NCI-H345 treated with DMSO at 0.1 percent for 48 hours (cell line): ENCODE data around the gene TWIST1.

Source experiments
- DNase-seq: peaks from one replicate; lab custom pipeline; 2025; ENCODE audit not compliant: unreplicated experiment; lab: John Stamatoyannopoulos, UW

TWIST1 gene

DNA sequence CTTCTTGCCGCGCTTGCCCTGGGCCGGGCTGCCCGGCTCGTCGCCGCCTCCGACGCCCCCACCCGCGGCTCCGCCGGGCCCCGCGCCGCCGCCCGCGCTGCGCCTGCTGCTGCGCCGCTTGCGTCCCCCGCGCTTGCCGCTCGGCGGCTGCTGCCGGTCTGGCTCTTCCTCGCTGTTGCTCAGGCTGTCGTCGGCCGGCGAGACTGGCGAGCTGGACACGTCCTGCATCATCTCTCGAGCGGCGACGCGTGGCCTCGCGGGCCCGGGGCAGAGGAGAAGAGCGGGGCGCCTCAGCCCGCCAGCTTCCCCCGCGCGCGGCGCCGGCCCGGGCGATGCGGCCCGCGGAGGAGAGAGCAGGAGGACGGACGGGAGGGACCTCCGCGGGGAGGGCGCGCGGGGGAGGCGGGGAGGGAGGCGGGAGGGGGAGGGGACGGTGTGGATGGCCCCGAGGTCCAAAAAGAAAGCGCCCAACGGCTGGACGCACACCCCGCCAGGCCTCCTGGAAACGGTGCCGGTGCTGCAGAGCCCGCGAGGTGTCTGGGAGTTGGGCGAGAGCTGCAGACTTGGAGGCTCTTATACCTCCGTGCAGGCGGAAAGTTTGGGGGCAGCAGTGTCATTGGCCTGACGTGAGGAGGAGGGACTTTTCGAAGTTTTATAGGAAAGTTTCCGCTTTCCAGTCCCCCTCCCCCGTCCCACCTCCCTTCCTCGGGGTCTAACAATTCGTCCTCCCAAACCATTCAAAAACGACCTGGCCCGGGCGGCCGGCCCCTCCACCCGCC is at the start of gene TWIST1:
Gene TWIST1, minus strand, starts transcription at position 546 of the 779 bp plus-strand sequence. Its CDS starts 315 bp downstream, at position 231.
- peak; percentile 51 for DNase-seq

- no peak for DNase-seq
Observed at GRCh38 chr7:19161671-19162070, 44.2 kb upstream of the TWIST1 start.

DNA sequence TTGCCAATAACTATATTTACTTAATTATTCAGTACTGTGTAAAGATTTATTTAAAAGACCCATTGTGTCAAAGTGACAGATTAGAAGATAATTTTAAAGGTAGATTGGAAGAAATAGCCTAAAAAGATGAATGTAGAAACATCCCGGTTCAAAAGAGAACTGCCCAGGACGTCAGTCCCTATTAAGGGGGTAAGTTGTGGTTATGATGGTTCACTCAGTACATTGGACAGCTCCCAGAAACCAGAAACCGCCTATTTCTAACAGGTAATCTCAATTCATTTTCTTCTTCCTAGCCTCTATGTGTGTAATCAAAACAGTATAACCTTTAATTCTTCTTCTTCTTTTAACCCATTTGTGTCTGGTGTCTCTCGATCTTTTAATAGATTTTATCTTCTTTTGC is 29.3 kb upstream of the TWIST1 start:
- no peak for DNase-seq

DNA sequence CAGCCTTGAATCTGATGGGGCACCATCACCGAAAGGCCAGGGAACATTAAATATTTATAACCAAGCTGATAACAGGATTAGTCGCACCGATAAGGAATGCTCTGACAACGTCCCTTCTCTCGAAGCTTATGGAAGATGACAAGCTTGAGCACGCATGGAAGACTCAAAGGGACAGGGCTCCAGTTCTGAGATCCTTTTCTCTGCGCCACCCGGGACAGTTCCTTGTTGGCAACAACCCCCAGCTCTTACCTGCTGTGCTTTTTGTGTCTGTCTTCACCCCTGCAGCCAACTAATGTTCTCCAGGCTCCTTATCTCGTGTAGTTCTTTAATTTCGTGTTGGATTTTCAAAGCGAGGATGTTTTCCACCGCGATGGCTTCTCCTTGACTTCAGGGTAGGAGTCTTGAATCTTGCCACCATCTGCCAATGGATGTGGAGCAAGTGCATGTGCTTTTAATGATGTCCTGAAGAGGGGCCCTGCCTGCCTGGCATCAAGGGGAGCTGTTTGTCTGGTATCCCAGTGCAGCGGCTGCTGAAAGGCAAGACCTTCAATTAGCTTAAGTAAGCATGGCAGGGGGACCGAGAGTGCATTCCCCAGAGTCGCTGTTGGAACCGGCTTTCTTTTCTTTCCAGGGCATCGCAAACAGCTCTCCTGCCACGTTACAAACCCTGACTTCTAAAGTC is 28.1 kb upstream of the TWIST1 start:
- DNase-seq, result peak; percentile 50

DNA sequence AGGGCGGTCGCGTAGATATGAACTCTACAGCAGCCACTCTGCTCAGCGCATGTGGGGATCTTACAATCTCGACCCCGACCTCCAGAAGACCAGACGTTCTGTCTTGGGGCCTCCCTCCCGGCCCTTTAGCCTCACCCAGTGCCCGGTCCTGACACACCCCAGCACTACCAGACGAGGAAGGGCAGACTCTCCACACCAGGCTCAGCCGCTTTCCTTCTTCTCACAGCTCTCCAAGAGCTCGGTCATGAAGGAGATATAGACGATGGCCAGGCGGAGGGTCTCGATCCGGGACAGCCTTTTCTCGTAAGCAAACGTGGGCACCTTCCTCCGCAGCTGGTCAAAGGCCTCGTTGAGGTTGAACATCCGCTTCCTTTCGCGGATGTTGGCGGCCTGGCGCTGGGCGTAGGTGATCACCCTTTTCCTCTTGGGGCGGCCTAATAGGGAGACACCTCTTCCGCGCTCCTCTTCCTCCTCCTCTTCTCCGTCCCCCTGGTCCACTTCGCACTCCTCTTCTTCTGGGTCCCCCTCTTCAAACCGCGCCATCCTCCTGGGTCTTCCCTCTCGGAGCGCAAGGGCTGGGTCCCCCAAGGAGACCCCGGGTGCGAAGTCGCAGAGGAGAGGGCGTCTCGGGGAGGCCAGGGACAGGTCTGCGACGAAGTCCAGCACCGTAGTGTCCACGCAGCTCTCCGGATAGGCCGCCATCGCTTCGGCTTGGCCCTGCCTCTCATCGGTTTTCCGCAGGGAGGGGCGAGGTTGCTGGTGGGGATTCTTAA is 27.4 kb upstream of the TWIST1 start, which contains the start of gene FERD3L:
Gene FERD3L, minus strand, starts transcription at position 761 of the 773 bp plus-strand sequence. Its CDS starts 59 bp downstream, at position 702.
- DNase-seq, result no peak

- no peak for DNase-seq
Observed at GRCh38 chr7:19143881-19144574, 26.6 kb upstream of the TWIST1 start.

DNA sequence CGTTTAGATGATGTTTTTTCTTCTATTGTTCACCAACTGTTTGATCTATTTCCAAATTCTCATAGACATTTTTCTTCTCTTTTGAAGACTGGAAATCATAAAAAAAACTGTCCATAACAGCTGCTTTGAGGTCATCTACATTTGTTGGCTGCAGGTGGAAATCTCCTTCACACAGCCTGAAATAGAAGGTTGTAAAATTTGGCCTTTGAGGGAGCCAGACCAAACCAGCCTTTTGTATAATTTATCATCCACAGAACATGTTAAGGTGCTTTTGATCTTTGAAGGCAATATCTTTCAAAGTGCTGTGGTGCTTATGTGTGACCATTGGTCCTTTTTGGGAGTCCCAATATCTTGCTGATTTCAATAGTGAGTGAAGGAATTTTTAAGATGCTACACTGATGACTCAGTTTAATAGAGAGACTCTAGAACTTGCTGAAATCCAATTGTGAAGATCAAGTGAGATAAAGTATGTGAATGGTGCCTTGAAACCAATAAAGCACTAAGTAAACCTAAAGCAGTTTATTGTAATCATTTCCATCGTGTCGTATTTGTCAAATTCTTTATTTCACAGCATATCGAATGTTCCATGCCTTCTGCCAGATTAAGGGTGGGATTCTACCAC is 22.4 kb upstream of the TWIST1 start:
- no peak for DNase-seq

DNA sequence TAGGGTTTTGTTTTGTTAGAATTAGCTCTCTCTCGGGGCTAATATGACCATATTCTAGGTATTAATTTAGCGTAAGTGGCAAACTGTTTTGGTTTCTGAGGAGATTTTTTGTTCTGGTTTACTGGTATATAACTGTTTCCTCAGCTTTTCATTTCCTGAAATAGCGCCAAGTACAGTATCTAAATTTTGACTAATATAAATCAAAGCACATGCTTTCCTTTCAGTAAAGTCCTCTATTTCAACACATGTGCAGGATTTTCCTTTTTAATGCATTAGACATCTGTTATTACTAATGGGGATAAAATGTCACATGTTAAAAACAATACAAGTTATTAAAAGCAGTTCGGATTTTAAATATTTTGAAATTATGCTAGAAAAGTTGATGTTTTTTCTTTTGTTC is 16.4 kb upstream of the TWIST1 start:
- no peak for DNase-seq

DNA sequence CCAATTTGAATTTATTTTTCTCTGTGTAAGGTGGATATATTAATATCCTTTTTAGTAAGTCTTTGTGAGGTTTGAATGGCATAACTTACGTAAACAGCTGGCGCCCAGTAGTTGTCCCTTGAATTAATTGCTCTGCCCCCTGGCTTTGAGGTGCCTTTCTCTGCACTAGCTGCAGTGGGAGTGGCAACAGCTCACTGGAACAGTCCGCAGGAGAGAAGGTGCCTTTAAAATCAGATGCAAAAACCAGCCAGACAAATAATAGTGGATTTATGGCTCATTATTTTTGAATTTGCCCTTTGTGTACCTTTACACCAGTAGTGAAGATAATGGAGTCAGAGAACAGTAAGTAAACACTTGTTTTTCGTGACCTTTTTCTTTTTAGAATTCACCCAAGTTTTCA is 16.0 kb upstream of the TWIST1 start:
- DNase-seq, result no peak

DNA sequence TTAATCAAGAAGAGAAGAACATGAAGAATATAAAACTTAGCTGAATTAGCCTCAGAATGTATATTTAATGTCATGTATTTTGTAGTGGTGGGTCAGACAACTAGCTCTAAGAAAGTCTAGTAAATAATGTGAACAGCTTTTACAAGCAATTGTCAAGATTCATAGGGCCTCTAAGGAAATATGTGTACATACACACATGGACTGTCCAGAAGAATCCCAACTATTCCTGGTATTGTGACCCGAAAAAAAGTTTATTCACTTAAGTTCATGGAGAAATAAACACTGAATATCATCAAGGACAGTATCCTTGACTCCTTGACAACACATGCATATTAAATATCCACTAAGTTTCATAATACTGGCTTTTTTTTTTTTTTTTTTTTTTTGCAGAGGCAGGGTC is 11.4 kb upstream of the TWIST1 start:
- DNase-seq, result no peak

GRCh38 chr7:19121977-19122588 is 4.6 kb upstream of the TWIST1 start:
- DNase-seq, result peak; percentile 57

- DNase-seq, result no peak
Observed at GRCh38 chr7:19119870-19120486, 2.5 kb upstream of the TWIST1 start.

GRCh38 chr7:19119372-19119771 is 1.9 kb upstream of the TWIST1 start:
- DNase-seq, result no peak

DNA sequence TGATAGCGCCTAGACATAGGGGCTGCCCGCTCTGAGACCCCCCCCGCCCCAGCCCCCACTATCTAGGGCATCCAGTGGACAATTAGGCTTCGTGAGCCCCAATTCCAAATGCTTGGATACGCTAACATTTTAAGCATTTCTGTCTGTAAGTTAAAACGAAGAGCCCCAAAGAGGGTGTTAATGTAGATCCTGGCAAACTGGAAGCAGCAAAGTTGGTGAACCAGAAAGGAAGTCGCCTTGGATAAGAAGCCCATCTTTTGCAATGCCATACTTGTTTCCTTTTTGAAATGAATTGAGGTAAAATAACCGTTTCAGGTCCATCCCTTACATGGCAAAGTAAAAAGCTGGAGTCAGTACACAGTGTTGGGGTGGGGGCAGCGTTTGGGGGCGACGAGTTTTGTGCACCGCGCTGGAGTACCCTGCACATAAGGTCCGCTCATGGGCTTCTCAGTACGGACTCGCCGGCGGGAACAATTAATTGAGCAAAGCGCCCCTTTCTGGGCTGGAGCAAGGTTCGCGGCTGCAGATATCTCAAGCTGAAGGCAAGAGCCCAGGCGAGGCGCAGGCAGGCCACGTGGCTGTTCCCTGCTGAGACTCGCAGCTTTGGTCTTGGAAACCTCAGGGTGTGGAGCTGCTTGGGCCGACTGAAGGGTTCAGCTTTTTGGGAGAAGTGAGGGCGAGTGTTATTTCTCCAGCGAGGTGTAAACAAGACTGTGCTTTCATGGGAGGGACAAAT is 1.4 kb upstream of the TWIST1 start:
- DNase-seq, result no peak

GRCh38 chr7:19117870-19118608 is 603 bp upstream of the TWIST1 start:
- no peak for DNase-seq

GRCh38 chr7:19116121-19117090 is 1.0 kb downstream of the TWIST1 start:
- DNase-seq, result peak; percentile 51

DNA sequence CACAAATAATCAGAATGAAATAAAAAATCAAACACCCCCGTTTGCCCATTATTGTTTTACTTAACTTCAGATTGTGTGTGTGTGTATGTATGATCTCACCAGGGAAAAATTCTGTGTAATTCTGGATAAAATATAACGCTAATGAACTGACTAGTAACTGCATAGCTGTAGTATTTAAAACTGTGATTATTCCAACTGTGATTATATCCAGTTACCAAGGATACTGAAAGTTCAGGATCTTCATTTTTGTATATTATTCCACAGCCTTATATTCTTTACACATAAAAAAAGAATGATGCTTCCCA is 2.9 kb downstream of the TWIST1 start:
- no peak for DNase-seq
